Measurements from ENCODE around the gene PPHLN1. TPM values are rescaled to one million over a fixed set of nuclear protein-coding genes. Genes with fewer than 3 reads are reported as not detected.

Gene PPHLN1
- total RNA-seq, 2 experiments from 2014 or later, result 100 to 105 TPM

GRCh38 chr12:42281278-42281677 lies 44.7 kb upstream of the PPHLN1 start:
- Mint-ChIP-seq H3K9me3 (no peaks in the 10 kb centered on the region), H3K27me3 (no peaks in the 10 kb centered on the region), H3K4me3 (no peak overlapping the region), H3K4me1 (ENCODE audit: low read depth) (peaks cover 8% of the 10 kb centered on the region), H3K36me3 (ENCODE audit: low read depth) (no peaks in the 10 kb centered on the region), H3K27ac (no peak overlapping the region)
- no peak for TF ChIP-seq CTCF (IDR thresholded peaks at IDR 0.05)
- Histone ChIP-seq H3K9me3 (ENCODE audit: control insufficient read depth in 1 of 2, insufficient read depth in 1 of 2, low read length in 2 of 2) (no peaks in the 10 kb centered on the region), H3K4me3 (ENCODE audit: low read length) (no peak overlapping the region), H3K27ac (ENCODE audit: low read depth in 1 of 2, low read length in 2 of 2) (no peak overlapping the region), H3K36me3 (ENCODE audit: insufficient read depth, low read length) (no peaks in the 10 kb centered on the region), H3K4me1 (ENCODE audit: insufficient read depth, low read length) (no peaks in the 10 kb centered on the region), H3K27me3 (ENCODE audit: control insufficient read depth in 1 of 2, insufficient read depth in 2 of 2, low read length in 2 of 2) (no peaks in the 10 kb centered on the region)
- intact Hi-C loops (cut with DNase I, micrococcal nuclease), result no loop called here
- DNase-seq, result no peak
- POLR2A ChIA-PET, result no interaction called here
- no peak for ATAC-seq (ENCODE audit: poor library complexity)
- CTCF ChIA-PET, result no interaction called here

- Mint-ChIP-seq H3K4me1 (ENCODE audit: low read depth) (peaks cover 8% of the 10 kb centered on the region), H3K27ac (no peak overlapping the region), H3K4me3 (no peak overlapping the region), H3K9me3 (no peaks in the 10 kb centered on the region), H3K36me3 (ENCODE audit: low read depth) (no peaks in the 10 kb centered on the region), H3K27me3 (no peaks in the 10 kb centered on the region)
- ChIA-PET CTCF (no interaction called here), POLR2A (no interaction called here)
- Histone ChIP-seq H3K27ac (ENCODE audit: low read depth in 1 of 2, low read length in 2 of 2) (no peak overlapping the region), H3K36me3 (ENCODE audit: insufficient read depth, low read length) (no peaks in the 10 kb centered on the region), H3K4me3 (ENCODE audit: low read length) (no peak overlapping the region), H3K4me1 (ENCODE audit: insufficient read depth, low read length) (no peaks in the 10 kb centered on the region), H3K27me3 (ENCODE audit: control insufficient read depth in 1 of 2, insufficient read depth in 2 of 2, low read length in 2 of 2) (peaks cover 0 to 3% of the 10 kb centered on the region in 2 experiments), H3K9me3 (ENCODE audit: control insufficient read depth in 1 of 2, insufficient read depth in 1 of 2, low read length in 2 of 2) (no peaks in the 10 kb centered on the region)
- no peak for ATAC-seq (ENCODE audit: poor library complexity)
- no peak for TF ChIP-seq CTCF (IDR thresholded peaks at IDR 0.05)
- DNase-seq, result no peak
- intact Hi-C loops (cut with DNase I, micrococcal nuclease), result no loop called here
These were observed 44.1 kb upstream of the PPHLN1 start for GRCh38 chr12:42281844-42282243.

GRCh38 chr12:42282294-42282693 lies 43.7 kb upstream of the PPHLN1 start:
- Mint-ChIP-seq H3K9me3 (no peaks in the 10 kb centered on the region), H3K4me1 (ENCODE audit: low read depth) (peaks cover 8% of the 10 kb centered on the region), H3K4me3 (no peak overlapping the region), H3K27ac (no peak overlapping the region), H3K36me3 (ENCODE audit: low read depth) (no peaks in the 10 kb centered on the region), H3K27me3 (no peaks in the 10 kb centered on the region)
- intact Hi-C loops (cut with DNase I, micrococcal nuclease), result no loop called here
- ATAC-seq (ENCODE audit: poor library complexity) (no peak), DNase-seq (no peak)
- CTCF ChIA-PET, result no interaction called here
- H3K9me3 ChIP-seq (ENCODE audit: control insufficient read depth in 1 of 2, insufficient read depth in 1 of 2, low read length in 2 of 2), result no peaks in the 10 kb centered on the region
- TF ChIP-seq CTCF (IDR thresholded peaks at IDR 0.05), result no peak
- no peak overlapping the region for H3K4me3 ChIP-seq (ENCODE audit: low read length)
- POLR2A ChIA-PET, result no interaction called here
- H3K36me3 ChIP-seq (ENCODE audit: insufficient read depth, low read length), result no peaks in the 10 kb centered on the region
- H3K27me3 ChIP-seq (ENCODE audit: control insufficient read depth in 1 of 2, insufficient read depth in 2 of 2, low read length in 2 of 2), result peaks cover 0 to 3% of the 10 kb centered on the region in 2 experiments
- no peak overlapping the region for H3K27ac ChIP-seq (ENCODE audit: low read depth in 1 of 2, low read length in 2 of 2)
- no peaks in the 10 kb centered on the region for H3K4me1 ChIP-seq (ENCODE audit: insufficient read depth, low read length)

Measured in CD4-positive, alpha-beta T cell (primary cell).